ENCODE measurements around the gene ACYP2.
"Not testable (repeated sequence)": the region's sequence is repeated elsewhere in the genome, so short reads cannot be mapped to it uniquely, and the experiment has no call there.

Gene ACYP2

GRCh38 chr2:54228945-54229344 lies 113.5 kb downstream of the ACYP2 start:
- DNase-seq, result peak; percentile 33

- DNase-seq, result no peak
Observed at GRCh38 chr2:54233832-54234649, 118.6 kb downstream of the ACYP2 start.

DNA sequence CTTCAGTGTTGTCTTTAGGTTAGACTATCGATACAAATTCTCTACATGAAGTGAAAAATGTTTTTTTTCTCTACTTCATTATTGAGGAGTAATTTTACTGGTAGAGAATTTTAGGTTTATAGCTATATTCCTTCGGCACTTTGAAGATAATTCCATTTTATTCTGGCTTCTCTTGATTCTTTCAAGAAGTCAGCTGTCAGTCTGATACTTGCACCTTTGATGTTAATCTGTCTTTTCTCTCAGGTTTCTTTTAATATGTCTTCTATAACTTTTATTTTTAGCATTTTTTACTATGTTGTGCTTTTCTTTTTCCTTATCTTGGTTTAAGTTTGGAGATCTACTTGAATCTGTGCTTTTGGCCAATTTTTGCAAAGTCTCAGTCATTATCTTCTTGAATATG lies 122.0 kb downstream of the ACYP2 start:
- DNase-seq, result no peak

GRCh38 chr2:54239427-54239826 lies 124.0 kb downstream of the ACYP2 start:
- DNase-seq, result no peak

GRCh38 chr2:54240515-54241469 lies 125.4 kb downstream of the ACYP2 start:
- DNase-seq, result no peak

- no peak for DNase-seq
Observed at GRCh38 chr2:54247115-54247514, 131.7 kb downstream of the ACYP2 start.

GRCh38 chr2:54249629-54250028 lies 134.2 kb downstream of the ACYP2 start:
- no peak for DNase-seq

DNA sequence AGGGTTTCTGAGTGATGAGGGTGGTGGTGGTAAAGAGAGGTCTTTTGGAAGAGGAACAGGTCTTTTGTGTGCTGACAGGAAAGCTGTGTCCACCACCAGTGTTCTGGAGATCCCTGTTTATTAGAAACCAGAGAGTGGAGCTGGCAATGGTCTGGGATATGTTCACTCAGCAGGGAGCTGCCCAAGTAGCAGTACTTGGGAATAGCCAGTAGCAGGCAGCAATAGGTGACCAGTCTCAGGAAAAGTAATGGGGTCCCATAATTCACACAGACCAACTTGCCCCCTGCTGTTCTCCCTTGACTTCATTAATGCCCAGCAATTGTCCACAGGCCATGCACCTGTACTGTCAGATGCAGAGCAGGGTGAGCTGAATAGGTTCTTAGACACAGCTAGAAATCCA lies 138.8 kb downstream of the ACYP2 start:
- DNase-seq, result no peak

GRCh38 chr2:54255230-54256090 lies 140.0 kb downstream of the ACYP2 start:
- no peak for DNase-seq

DNA sequence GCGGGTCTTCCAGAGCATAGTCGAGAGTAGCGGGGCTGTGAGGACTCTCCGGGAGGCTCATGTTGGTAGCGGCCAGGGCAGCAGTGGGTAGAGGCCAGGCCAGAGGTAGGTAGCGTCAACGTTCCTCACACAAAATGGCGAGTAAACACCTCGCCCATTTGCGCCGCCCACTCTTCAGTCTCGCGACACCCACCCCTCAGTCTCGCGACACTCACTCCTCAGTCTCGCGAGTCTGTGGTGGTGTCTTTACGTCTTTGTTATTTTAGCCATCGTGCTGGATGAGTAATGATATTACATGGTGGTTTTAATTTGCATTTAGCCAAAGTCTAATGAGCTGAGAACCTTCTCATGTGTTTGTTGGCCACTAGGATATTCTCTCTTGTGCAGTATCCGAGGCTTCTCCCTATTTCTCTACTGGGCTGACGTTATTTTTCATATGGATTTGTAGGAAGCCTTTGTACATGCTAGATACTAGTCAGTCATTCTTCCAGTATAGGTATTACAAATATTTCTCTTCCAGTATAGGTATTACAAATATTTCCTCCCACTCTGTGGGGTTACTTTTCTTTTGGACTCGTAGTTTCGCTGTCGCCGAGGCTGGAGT lies 140.8 kb downstream of the ACYP2 start, which contains the start of gene TSPYL6:
TSS of gene TSPYL6 (minus strand) at position 139 of the 604 bp plus-strand sequence. CDS start at position 61, 78 bp downstream.
- DNase-seq, result no peak

DNA sequence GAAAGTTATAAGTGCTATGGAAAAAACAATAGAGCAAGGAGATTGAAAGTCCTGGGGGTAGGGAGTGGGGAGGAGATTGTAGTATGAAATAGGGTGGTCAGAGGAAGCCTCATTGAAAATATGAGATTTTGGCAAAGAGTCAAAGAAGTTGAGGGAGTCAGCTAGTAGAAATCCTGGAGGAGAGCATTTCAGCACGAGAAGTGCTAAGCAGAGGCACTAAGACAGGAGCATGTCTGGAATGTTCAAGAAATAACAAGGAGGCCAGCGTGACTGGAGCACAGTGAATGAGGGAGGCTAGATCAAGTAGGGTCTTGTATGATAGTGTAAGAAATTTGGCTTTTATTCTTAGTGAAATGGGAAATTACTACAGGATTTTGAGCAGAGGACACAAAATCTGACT lies 142.8 kb downstream of the ACYP2 start:
- DNase-seq, result no peak

GRCh38 chr2:54259413-54260240 lies 144.2 kb downstream of the ACYP2 start:
- DNase-seq, result no peak

DNA sequence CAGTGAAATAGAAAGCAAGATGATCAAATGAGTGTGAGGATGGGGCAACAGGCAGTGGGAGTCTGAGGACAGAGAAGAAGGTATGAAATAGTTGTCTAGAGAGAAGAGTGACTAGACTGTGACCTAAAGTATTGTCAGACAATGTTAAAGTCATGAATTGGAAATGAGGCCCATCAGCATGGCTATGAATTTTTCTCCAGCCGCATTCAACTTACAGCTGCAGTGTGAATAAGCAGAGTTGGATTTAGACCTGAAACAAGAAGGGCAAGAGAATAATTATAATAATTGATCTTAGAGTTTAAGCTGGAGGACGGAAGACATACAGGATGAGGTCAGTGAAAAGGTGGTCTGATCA lies 144.8 kb downstream of the ACYP2 start:
- no peak for DNase-seq

- DNase-seq, result no peak
Observed at GRCh38 chr2:54261537-54261936, 146.1 kb downstream of the ACYP2 start.

- DNase-seq, result no peak
Observed at GRCh38 chr2:54262015-54262765, 146.8 kb downstream of the ACYP2 start.

DNA sequence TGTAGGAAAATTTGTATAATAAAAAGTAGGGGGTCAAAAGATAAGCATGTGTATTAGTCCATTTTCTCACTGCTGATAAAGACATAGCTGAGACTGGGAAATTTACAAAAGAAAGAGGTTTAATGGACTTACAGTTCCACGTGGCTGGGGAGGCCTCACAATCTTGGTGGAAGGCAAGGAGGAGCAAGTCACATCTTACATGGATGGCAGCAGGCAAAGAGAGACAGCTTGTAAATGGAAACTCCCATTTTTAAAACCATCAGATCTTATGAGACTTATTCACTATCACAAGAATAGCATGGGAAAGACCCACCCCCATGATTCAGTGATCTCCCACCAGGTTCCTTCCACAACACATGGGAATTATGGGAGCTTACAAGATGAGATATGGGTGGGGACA lies 149.7 kb downstream of the ACYP2 start:
- DNase-seq, result not testable (repeated sequence)

DNA sequence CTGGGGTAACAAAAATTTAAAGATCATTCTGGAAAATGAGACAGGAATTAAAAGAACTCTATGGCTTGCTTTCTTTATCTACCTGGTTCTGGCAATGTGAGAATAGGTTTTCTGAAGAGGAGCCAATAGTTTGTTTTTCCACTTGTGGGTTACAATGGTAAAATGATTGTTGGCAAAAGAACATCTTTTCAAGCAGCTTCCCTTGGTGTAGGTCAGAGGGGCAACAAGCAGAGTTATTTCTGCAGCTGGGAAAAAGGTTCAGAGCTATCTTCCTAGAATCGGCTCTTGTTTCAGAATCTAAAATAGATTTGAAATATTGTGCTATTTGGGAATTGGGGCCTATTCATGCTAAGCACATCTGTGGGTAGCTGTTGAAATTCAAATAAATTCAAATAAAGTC lies 152.2 kb downstream of the ACYP2 start:
- no peak for DNase-seq

- no peak for DNase-seq
Observed at GRCh38 chr2:54271189-54271588, 155.8 kb downstream of the ACYP2 start.

DNA sequence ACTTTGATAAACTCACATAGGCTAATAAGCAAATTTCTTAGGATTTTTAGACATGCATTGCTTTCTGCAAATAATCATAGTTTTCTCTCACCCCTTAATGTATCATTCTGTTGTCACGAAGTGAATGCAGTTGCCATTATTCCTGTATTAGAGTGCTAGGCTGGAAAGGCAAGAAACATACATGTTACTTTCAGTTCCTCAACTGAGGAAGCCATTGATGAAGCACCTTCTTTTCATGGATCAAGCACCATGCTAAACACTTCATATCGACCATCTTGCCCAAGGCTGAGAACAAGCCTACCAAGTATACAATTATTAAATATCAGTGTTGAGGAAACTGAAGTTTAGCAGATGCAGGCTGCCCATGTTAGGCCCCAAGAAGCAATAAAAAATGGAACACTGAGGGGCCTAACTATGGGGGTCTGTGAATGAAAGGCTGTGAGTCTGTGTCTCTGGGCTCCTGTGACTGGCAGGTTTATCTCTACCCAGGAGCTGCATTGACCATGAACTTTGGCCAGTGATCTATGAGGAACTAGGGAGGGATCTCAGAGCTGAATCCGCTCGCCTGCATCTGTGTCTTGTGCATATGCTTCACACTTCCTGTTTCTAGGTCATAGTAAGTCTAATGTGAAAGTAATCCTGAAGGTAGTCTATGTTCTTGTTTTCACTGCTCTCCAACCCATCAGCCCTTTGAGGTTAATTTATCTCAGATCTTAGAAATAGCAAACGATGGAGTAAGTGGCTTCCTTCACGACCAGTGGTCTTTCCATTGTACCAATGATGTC lies 156.6 kb downstream of the ACYP2 start:
- no peak for DNase-seq

DNA sequence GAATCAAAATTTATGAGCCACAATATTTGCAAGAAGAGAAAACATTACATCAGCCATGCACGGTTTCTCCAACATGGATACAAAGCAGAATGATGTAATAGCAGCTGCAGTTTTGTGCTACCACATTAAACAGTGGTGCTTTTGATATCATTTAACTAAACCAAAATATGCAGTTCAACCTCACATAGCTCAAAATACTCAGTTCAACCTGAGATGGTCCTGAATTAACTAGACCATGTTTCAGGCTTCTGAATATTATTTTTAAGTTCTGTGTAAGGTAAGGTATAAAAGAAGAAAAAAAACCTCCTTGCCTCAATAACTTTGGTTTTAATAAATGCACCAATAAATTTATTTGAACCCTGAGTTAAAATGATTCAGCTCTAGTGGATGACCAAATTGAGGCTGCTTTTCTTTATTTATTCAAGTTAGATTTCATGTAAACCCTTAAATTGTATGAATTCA lies 159.4 kb downstream of the ACYP2 start:
- peak; percentile 29 for DNase-seq
